ENCODE results near the gene CAPN5.
A peak's percentile ranks its signal among the peaks of the same experiment; 100 is the strongest.
"Not testable (repeated sequence)": the region's sequence is repeated elsewhere in the genome, so short reads cannot be mapped to it uniquely, and the experiment has no call there.

Gene CAPN5

DNA sequence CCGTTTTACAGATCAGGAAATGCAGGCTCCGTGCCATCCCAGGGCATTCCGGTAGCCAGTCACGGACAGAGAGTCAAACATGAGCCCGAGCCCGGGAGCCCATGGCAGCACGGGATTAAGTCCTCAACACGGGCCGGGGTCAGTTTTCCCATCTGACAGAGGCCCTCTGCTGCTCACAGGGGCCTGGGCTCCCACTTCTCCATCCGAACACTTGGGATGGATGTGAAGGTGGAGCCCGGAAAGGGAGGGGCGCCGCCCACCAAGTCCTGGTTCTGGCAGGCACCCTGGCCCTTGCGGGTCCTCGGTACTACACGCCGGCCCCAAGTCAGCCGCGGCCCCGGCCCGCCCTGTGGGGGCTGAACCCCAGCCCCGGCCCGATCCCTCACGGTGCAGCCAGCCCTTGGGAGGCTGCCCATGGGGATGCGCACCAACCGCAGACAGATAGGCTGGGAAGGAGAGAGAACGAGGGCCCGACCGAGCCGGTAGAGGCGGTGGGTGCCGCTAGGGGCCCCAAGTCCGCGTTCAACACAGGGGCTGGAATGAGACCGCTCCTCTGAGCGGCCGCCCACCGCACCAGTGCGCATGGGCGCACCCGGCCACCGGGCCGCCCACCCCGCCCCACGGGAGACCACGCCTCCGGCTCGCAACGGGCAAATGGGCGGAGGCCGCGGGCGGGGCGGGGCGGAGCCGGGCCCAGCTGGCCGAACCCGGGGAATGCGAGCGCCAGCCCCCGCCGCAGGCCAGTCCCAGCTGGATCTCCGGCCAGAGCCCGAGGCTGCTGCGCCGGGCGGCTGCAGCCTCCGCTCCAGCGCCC is at the start of gene CAPN5:
CAPN5 (plus strand) TSS at position 743 of the 814 bp plus-strand sequence. CDS start 17,916 bp downstream, outside the sequence.
- DNase-seq (ENCODE audit: low read depth): peak; percentile 93
- H3K4me3 ChIP-seq (ENCODE audit: low read depth, low read length): peak within 1 kb of the TSS; percentile 40
- TF ChIP-seq, protein P1, sequence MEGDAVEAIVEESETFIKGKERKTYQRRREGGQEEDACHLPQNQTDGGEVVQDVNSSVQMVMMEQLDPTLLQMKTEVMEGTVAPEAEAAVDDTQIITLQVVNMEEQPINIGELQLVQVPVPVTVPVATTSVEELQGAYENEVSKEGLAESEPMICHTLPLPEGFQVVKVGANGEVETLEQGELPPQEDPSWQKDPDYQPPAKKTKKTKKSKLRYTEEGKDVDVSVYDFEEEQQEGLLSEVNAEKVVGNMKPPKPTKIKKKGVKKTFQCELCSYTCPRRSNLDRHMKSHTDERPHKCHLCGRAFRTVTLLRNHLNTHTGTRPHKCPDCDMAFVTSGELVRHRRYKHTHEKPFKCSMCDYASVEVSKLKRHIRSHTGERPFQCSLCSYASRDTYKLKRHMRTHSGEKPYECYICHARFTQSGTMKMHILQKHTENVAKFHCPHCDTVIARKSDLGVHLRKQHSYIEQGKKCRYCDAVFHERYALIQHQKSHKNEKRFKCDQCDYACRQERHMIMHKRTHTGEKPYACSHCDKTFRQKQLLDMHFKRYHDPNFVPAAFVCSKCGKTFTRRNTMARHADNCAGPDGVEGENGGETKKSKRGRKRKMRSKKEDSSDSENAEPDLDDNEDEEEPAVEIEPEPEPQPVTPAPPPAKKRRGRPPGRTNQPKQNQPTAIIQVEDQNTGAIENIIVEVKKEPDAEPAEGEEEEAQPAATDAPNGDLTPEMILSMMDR (IDR thresholded peaks at IDR 0.05; ENCODE audit: low read depth, low read length): peak; percentile 36
- TF ChIP-seq POLR2A (IDR thresholded peaks at IDR 0.05; ENCODE audit: extremely low read depth, insufficient read length): peak; percentile 55
- no peak for TF ChIP-seq MYC (IDR thresholded peaks at IDR 0.05; ENCODE audit: low read depth, low read length)
- TF ChIP-seq, protein P2, sequence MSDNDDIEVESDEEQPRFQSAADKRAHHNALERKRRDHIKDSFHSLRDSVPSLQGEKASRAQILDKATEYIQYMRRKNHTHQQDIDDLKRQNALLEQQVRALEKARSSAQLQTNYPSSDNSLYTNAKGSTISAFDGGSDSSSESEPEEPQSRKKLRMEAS (IDR thresholded peaks at IDR 0.05; ENCODE audit: low read depth, low read length): no peak

DNA sequence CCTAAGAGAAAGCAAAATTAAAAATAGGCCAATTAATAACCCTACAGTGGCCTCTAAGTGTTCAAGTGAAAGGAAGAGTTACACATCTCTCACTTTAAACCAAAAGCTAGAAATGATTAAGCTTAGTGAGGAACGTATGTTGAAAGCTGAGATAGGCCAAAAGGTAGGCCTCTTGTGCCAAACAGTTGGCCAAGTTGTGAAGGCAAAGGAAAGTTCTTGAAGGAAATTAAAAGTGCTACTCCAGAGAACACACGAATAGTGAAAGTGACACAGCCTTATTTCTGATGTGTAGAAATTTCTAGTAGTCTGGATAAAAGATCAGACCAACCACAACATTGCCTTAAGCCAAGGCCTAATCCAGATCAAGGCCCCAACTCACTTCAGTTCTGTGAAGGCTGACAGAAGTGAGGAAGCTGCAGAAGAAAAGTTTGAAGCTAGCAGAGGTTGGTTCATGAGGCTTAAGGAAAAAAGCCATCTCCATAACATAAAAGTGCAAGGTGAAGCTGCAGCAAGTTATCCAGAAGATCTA is 48.3 kb upstream of the CAPN5 start:
- not testable (repeated sequence) for DNase-seq (ENCODE audit: low read depth); H3K4me3 ChIP-seq (ENCODE audit: low read depth, low read length)

DNA sequence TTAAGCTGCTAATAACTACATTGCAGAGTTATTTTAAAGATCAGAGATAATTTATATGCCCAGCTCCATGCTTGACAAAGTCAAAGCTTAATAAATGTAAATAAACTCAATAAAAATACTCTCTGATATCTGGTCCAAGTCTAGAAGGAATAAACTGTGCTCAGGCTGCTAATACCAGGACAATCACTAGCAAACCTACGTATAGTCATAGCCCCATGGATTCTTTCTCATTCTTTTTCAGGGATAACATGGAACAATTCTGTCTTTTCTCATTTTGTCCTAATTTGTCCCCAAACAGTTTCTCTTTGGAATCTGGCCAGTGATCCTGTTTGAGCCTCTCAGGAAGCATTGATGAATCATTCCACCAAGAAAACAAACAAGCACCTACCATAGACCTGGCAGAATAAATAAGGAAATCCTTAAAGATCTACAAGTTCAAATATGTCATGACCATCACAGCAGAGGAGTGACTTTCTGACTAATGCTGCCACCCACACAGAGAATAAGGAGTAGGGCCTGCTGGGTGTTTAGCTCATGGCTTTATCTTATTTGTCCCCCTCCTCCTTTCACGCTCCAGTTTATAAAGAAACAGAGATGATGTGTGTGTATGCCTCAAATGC is 46.7 kb upstream of the CAPN5 start:
- TF ChIP-seq, protein P2 (IDR thresholded peaks at IDR 0.05; ENCODE audit: low read depth, low read length): no peak
- TF ChIP-seq, protein P1 (IDR thresholded peaks at IDR 0.05; ENCODE audit: low read depth, low read length): no peak
- no peak for TF ChIP-seq POLR2A (IDR thresholded peaks at IDR 0.05; ENCODE audit: extremely low read depth, insufficient read length)
- TF ChIP-seq MYC (IDR thresholded peaks at IDR 0.05; ENCODE audit: low read depth, low read length): no peak
- no peak for DNase-seq (ENCODE audit: low read depth)
- H3K4me3 ChIP-seq (ENCODE audit: low read depth, low read length): no peak overlapping the region

DNA sequence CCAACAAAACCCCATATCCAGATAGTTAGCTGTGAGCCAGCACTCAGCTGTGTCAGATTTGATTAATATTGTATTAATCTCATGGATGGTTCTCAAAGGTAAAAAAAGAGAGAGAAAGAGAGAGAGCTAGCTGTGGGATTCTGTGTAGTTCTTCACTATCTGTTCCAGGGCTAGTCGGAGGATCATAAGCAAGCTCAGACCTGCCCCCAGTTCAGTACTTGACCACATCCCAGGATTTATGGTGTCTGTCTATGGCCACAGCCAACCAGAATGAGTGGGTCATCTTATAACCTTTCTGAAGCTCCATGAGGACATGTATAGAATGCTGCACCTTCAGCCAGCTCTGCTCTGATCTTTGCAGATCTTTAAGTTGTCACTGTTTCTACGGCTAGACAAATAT is 46.0 kb upstream of the CAPN5 start:
- no peak overlapping the region for H3K4me3 ChIP-seq (ENCODE audit: low read depth, low read length)
- no peak for DNase-seq (ENCODE audit: low read depth)
- no peak for TF ChIP-seq MYC (IDR thresholded peaks at IDR 0.05; ENCODE audit: low read depth, low read length)
- no peak for TF ChIP-seq POLR2A (IDR thresholded peaks at IDR 0.05; ENCODE audit: extremely low read depth, insufficient read length)

DNA sequence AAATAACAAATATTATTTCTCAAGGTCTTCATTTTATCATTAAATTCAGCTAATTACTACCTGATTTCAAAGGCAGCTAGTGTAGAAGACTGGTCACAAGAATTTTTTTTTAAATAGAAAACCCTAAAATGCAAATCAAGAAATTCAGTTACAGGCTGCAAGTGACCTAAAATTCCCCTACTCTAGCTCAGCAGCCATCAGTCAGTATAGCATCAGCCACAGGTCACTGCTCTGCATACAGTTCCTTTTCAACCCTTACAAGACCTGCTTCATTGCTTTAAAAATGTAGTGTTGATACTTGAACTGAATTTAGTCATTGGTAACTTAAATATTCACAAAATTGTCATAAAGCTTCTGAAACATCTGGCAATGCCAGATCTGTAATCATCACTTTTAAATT is 42.0 kb upstream of the CAPN5 start:
- TF ChIP-seq, protein P2 (IDR thresholded peaks at IDR 0.05; ENCODE audit: low read depth, low read length): no peak
- TF ChIP-seq, protein P1 (IDR thresholded peaks at IDR 0.05; ENCODE audit: low read depth, low read length): no peak
- DNase-seq (ENCODE audit: low read depth): no peak
- no peak overlapping the region for H3K4me3 ChIP-seq (ENCODE audit: low read depth, low read length)

DNA sequence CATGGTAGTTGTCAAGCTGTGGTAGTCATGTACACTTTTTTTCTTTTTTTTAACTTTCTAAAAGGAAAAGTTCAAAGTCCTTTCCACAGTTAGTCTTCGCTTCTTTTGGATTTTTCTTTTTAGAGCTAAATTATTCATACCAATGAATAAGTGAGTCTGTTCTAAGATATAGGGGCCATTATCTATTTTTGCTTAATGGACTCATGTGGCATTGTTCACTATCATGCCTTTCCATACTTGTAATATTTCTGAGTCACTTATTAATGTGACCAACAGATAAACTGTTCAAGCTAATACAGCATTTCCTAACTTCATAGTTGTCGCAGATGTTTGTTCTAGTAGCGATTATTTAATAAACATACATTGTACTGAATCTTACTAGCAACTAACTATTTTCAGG is 40.5 kb upstream of the CAPN5 start:
- no peak for DNase-seq (ENCODE audit: low read depth)
- TF ChIP-seq, protein P1 (IDR thresholded peaks at IDR 0.05; ENCODE audit: low read depth, low read length): no peak
- TF ChIP-seq MYC (IDR thresholded peaks at IDR 0.05; ENCODE audit: low read depth, low read length) (no peak), POLR2A (IDR thresholded peaks at IDR 0.05; ENCODE audit: extremely low read depth, insufficient read length) (no peak)
- TF ChIP-seq, protein P2 (IDR thresholded peaks at IDR 0.05; ENCODE audit: low read depth, low read length): no peak
- H3K4me3 ChIP-seq (ENCODE audit: low read depth, low read length): no peak overlapping the region

Measured in NB4 (cell line).